ENCODE results near the gene MYADML2. TPM values are rescaled to one million over a fixed set of nuclear protein-coding genes. Genes with fewer than 3 reads are reported as not detected.

Gene MYADML2
- total RNA-seq, 1 experiment from 2014 or later = not detected

GRCh38 chr17:81890447-81891302 lies 56.4 kb downstream of the MYADML2 start:
- Histone ChIP-seq H3K9me2 (replicated peaks; ENCODE audit: low read length) (no peaks in the 10 kb centered on the region), H3F3A (ENCODE audit: low read length, unreplicated experiment) (peaks cover 12% of the 10 kb centered on the region), H3K79me2 (ENCODE audit: low read length) (peaks cover 79% of the 10 kb centered on the region), H4K20me1 (ENCODE audit: low read length) (peaks cover 25% of the 10 kb centered on the region), H3K4me2 (ENCODE audit: low read length) (peak overlapping the region; percentile 100), H3K36me3 (ENCODE audit: low read depth, low read length) (peaks cover 50% of the 10 kb centered on the region), H3K9me3 (ENCODE audit: low read length) (no peaks in the 10 kb centered on the region), H3K27me3 (ENCODE audit: low read length) (no peaks in the 10 kb centered on the region), H3K27ac (ENCODE audit: low read length) (peak overlapping the region; percentile 58), H3K4me3 (ENCODE audit: low read length) (peak overlapping the region; percentile 99), H2AFZ (ENCODE audit: low read length) (no peak overlapping the region), H3K4me1 (ENCODE audit: insufficient read depth, low read length) (peaks cover 40% of the 10 kb centered on the region), H3K9ac (ENCODE audit: low read length) (peak overlapping the region; percentile 98)
- TSS peak; percentile 39 for BruUV-seq (replicated peaks)
- TF ChIP-seq EZH2 (IDR thresholded peaks at IDR 0.05; ENCODE audit: low read length, unreplicated experiment) (no peak), CTCF (conservative IDR thresholded peaks at IDR 0.05; ENCODE audit: low read depth, low read length) (no peak), EZH2phosphoT487 (IDR thresholded peaks at IDR 0.05; ENCODE audit: borderline replicate concordance, low read length) (no peak)
- intact Hi-C loops (cut with micrococcal nuclease) = loop anchor here (1.0 kb wide), 1 partner anchor 21 kb away; the partner anchor contains the start of gene PCYT2
- ChIA-PET CTCF (no interaction called here), POLR2A (ENCODE audit: unreplicated experiment) (no interaction called here)
- DNase-seq (no peak), ATAC-seq (no peak)

Other genes with a start within 250 kb of the MYADML2 start
- gene MRPL12, start 243.9 kb downstream of the MYADML2 start, total RNA-seq (2014; rRNA removed) = 100 and 108 TPM in 2 replicates
- 113 and 117 TPM in 2 replicates for gene SLC25A10, start 234.9 kb downstream of the MYADML2 start, total RNA-seq (2014; rRNA removed)
- 0.11 TPM in 1 of 2 replicates, not detected in the other for gene GCGR, start 143.1 kb downstream of the MYADML2 start, total RNA-seq (2014; rRNA removed)
- gene MCRIP1, start 113.9 kb downstream of the MYADML2 start, total RNA-seq (2014; rRNA removed) = 73.4 and 90.9 TPM in 2 replicates
- gene PPP1R27, start 112.2 kb downstream of the MYADML2 start, total RNA-seq (2014; rRNA removed) = not detected in 2 replicates
- gene P4HB, start 86.7 kb downstream of the MYADML2 start, total RNA-seq (2014; rRNA removed) = 969 and 1,089 TPM in 2 replicates
- gene ARHGDIA, start 75.9 kb downstream of the MYADML2 start, total RNA-seq (2014; rRNA removed) = 201 and 261 TPM in 2 replicates
- gene ALYREF, start 55.6 kb downstream of the MYADML2 start, total RNA-seq (2014; rRNA removed) = 496 and 633 TPM in 2 replicates
- 243 and 268 TPM in 2 replicates for gene ANAPC11, start 55.5 kb downstream of the MYADML2 start, total RNA-seq (2014; rRNA removed)
- 0.07 and 0.17 TPM in 2 replicates for gene NPB, start 45.0 kb downstream of the MYADML2 start, total RNA-seq (2014; rRNA removed)
- gene PCYT2, start 35.8 kb downstream of the MYADML2 start, total RNA-seq (2014; rRNA removed) = 33.3 and 42.7 TPM in 2 replicates
- 51.6 and 70.8 TPM in 2 replicates for gene SIRT7, start 29.1 kb downstream of the MYADML2 start, total RNA-seq (2014; rRNA removed)
- gene MAFG, start 19.5 kb downstream of the MYADML2 start, total RNA-seq (2014; rRNA removed) = 22.9 and 37.5 TPM in 2 replicates
- 144 and 169 TPM in 2 replicates for gene PYCR1, start 9.9 kb downstream of the MYADML2 start, total RNA-seq (2014; rRNA removed)
- gene NOTUM, start 14.0 kb upstream of the MYADML2 start, total RNA-seq (2014; rRNA removed) = 0.75 TPM in 1 of 2 replicates, not detected in the other
- gene ASPSCR1, start 30.4 kb upstream of the MYADML2 start, total RNA-seq (2014; rRNA removed) = 31.5 and 48.2 TPM in 2 replicates
- gene CENPX, start 75.6 kb upstream of the MYADML2 start, total RNA-seq (2014; rRNA removed) = 344 and 390 TPM in 2 replicates
- gene LRRC45, start 76.1 kb upstream of the MYADML2 start, total RNA-seq (2014; rRNA removed) = 71.5 and 90.0 TPM in 2 replicates
- 46.8 and 52.2 TPM in 2 replicates for gene RAC3, start 84.4 kb upstream of the MYADML2 start, total RNA-seq (2014; rRNA removed)
- gene DCXR, start 90.5 kb upstream of the MYADML2 start, total RNA-seq (2014; rRNA removed) = 135 and 142 TPM in 2 replicates
- 46.7 and 46.8 TPM in 2 replicates for gene RFNG, start 104.6 kb upstream of the MYADML2 start, total RNA-seq (2014; rRNA removed)
- 240 and 287 TPM in 2 replicates for gene GPS1, start 104.7 kb upstream of the MYADML2 start, total RNA-seq (2014; rRNA removed)
- gene DUS1L, start 118.6 kb upstream of the MYADML2 start, total RNA-seq (2014; rRNA removed) = 205 and 262 TPM in 2 replicates
- 269 and 364 TPM in 2 replicates for gene FASN, start 151.0 kb upstream of the MYADML2 start, total RNA-seq (2014; rRNA removed)